WTC11 (cell line): ENCODE data around the gene TIPRL.

Experiments used
- CTCF ChIP-seq: fragments of 200-600 bp; IDR thresholded peaks from 2 replicates; pipeline ENCODE4 v1.8.0; 2022; ENCODE audit warnings: antibody characterized with exemption
- IRF2 ChIP-seq: sonication (generic); formaldehyde crosslinking; IDR thresholded peaks from 2 replicates; pipeline ENCODE4 v1.8.0; 2022; ENCODE audit warnings: low read depth, missing genetic modification reagents, borderline replicate concordance
- PRDM15 ChIP-seq: sonication (generic); formaldehyde crosslinking; IDR thresholded peaks from 2 replicates; pipeline ENCODE4 v1.8.0; 2022; ENCODE audit warnings: missing genetic modification reagents

- TF ChIP-seq IRF2 (no peak), PRDM15 (CRISPR knock-in tag) (no peak), CTCF (no peak)
Measured at GRCh38 chr1:168159251-168159650, 19.5 kb upstream of the TIPRL start.
